ENCODE data around the gene LIPE.
"Not testable (repeated sequence)": the region's sequence is repeated elsewhere in the genome, so short reads cannot be mapped to it uniquely, and the experiment has no call there.

LIPE gene, protein sequence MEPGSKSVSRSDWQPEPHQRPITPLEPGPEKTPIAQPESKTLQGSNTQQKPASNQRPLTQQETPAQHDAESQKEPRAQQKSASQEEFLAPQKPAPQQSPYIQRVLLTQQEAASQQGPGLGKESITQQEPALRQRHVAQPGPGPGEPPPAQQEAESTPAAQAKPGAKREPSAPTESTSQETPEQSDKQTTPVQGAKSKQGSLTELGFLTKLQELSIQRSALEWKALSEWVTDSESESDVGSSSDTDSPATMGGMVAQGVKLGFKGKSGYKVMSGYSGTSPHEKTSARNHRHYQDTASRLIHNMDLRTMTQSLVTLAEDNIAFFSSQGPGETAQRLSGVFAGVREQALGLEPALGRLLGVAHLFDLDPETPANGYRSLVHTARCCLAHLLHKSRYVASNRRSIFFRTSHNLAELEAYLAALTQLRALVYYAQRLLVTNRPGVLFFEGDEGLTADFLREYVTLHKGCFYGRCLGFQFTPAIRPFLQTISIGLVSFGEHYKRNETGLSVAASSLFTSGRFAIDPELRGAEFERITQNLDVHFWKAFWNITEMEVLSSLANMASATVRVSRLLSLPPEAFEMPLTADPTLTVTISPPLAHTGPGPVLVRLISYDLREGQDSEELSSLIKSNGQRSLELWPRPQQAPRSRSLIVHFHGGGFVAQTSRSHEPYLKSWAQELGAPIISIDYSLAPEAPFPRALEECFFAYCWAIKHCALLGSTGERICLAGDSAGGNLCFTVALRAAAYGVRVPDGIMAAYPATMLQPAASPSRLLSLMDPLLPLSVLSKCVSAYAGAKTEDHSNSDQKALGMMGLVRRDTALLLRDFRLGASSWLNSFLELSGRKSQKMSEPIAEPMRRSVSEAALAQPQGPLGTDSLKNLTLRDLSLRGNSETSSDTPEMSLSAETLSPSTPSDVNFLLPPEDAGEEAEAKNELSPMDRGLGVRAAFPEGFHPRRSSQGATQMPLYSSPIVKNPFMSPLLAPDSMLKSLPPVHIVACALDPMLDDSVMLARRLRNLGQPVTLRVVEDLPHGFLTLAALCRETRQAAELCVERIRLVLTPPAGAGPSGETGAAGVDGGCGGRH

DNA sequence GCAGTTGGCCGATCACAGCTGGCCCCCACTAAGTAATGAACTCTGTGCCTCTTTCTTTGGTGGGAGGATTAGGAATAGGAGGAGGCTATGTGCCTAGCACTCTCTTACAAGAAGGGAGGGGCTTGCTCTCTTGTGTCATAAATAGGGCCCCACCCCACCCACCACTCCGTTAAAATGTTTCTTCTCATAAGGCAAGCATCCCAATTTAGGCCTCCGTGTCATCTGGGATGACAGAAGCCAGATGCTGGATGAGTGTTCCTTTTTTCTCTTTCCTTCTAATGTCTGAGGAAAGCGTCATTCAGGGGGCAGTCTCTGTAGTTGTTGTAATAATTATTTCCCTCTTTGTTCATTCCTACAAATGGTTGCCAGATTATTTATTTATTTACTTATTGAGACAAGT lies at the start of gene LIPE:
TSS of gene LIPE (minus strand) at position 76 of the 400 bp plus-strand sequence. CDS start 239 bp downstream, outside the sequence.
- DNase-seq (ENCODE audit: low read depth): no peak

DNA sequence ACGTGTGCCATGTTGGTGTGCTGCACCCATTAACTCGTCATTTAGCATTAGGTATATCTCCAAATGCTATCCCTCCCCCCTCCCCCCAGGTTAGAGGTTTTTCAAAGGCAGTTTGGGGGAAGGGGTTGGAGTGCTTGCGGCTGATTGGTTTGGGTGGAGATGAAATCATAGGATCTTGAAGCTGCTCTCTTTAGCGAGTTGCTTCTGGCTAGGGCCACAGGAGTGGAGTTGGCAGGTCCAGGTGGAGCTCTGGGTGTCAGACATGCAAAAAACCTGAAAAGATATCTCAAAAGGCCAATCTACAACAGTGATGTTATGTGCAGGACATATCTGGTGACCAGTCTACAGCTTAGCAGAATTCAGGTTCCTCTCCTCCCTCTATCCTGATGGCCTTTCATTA lies 48.2 kb upstream of the LIPE start:
- no peak for DNase-seq (ENCODE audit: low read depth)

DNA sequence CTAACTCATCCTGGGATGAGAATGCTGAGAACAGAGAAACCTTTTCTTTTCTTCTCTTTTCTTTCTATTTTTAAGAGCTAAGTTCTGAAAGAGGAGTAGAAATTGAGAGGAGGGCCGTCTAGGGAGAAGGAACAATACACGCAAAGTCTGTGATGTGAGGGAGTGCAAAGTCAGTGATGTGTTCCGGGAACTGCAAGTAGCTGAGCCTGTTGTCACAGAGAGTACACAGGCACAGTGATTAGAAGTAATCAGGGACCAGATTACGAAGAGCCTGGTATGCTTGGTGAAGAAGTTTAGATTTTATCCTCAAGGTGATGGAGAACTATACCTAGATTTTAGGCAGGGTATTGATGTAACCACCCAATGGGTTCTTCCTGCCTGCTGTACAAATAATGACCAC lies 47.6 kb upstream of the LIPE start:
- DNase-seq (ENCODE audit: low read depth): no peak

DNA sequence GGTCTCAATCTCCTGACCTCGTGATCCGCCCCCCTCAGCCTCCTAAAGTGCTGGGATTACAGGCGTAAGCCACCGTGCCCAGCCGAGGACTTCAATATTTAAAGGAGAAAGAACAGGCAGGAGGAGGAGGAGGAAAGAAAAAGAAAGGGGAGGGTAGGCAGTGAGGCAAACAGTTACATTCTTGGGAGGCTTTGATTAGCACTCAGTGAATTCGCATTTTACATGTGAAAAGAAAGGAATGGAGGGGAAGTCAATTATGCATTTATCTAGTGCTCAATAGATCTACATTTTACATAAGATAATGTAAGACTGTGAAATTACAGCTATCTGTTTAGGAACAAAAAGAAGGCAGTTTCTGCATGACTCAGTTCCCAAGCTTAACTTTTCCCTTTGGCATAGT lies 46.5 kb upstream of the LIPE start:
- DNase-seq (ENCODE audit: low read depth): no peak

DNA sequence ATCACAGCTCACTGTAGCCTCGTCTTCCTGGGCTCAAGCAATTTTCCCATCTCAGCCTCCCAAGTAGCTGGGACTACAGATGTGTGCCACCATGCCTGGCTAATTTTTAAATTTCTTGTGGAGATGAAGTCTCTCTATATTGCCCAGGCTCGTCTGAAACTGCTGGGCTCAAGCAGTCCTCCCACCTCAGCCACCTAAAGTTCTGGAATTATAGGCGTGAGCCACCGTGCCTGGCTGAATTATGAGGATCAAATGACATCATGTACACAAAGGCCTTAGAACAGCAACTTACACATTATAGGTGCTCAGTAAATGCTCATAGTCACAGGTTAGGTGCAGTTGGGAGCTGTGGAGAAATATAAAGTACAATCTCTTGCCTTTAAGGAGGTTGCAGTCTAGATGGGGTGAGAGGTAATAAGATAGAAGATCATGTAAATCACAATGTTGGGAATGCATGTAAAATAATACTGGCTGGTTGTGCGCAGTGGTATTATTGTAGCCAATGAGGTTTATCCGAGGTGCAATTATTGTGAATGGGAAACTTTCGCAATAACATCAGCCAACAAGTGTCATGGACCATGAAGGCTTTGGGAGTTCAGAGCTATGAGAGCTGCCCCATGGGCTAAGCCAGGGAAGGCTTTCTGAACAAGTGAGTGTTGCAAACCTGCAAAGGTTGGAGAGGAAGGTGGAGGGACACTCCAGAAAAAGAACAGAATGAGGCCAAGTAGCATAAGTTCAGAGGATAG lies 45.4 kb upstream of the LIPE start:
- no peak for DNase-seq (ENCODE audit: low read depth)

DNA sequence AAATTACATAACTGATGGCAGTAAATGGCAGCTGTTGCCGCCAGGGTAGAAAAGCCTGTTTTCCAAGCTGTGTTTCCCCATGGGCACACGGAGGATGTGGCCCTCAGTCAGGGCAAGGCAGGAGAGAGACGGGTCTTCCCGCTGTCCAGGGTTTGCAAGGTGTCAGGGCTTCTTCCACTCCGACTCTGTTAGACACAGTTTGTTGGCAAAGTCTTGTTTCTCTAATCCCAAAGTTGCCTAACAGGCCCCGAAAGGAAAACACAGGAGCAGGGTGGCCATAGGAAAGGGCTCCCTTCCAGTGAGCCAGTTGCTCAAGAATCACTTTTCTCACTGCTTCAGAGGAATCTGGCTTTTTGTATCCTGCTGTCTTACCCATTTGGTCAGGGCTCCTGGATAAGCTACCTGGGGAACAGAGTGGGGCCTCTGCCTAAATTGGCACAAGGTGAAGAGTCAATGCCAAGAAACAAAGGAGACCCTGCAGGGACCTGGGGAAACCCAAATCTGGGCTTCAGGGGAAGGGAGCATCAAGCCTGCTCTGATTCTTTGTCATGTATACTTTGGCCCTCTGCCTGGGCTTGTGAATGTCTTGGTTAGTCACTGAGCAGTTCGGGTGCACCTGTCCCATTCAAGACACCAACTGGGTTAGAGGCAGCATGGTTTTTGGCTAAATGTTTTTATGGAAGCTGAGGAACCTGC lies 44.5 kb upstream of the LIPE start:
- no peak for DNase-seq (ENCODE audit: low read depth)

DNA sequence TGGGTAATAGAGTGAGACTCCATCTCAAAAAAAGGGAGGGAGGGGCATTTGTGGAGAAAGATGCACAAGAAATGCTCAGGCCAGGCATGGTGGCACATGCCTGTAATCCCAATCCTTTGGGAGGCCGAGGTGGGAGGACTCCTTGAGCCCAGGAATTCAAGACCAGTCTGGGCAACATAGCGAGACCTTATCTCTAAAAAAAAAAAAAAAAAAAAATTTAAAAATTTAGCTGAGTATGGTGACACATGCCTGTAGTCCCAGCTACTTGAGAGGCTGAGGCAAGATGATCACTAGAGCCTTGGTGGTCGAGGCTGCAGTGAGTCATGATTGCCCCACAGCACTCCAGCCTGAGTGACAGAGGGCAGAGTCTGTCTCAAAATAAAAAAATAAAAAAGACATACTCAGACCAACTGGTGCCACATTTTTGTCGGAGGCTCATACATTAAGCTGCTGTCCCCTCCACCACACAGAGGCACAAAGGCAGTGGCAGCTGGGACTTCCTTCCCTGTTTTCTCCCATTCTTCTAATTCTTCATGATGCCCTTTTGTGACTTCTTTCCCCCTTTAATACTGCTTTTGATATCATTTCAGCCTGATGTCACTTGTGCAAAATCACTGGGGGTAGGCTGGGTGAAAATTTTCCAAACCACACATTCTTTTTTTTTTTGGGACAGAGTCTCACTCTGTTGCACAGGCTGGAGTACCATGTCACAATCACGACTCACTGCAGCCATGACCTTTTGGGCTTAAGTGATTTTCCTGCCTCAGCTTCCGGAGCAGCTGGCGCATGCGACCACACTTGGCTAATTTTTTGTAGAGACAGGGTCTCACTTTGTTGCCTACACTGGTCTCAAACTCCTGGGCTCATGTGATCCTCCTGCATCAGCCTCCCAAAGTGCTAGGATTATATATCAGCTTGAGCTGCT lies 42.4 kb upstream of the LIPE start:
- DNase-seq (ENCODE audit: low read depth): no peak

DNA sequence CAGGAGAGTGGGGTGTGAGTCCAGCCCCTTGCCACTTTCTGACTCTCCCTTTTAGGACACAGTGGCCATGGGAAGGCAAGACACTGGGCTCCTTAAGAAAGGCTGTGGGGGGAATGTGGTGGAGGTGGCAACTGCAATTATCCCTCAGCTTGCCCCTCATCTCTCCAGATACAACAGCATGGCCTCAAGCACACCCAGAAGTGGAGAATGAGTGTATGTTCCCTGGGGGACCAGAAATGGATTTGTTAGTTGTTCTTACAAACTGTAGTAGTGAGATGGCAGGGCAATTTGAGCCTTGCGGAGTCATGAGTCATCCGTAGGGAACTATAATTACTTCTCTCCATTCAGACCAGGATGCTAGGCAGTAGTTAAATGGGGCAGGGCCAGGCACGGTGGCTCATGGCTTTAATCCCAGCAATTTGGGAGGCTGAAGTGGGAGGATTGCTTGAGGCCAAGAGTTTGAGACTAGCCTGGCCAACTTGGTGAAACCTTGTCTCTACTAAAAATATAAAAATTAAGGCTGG lies 41.1 kb upstream of the LIPE start:
- peak; percentile 65 for DNase-seq (ENCODE audit: low read depth)

DNA sequence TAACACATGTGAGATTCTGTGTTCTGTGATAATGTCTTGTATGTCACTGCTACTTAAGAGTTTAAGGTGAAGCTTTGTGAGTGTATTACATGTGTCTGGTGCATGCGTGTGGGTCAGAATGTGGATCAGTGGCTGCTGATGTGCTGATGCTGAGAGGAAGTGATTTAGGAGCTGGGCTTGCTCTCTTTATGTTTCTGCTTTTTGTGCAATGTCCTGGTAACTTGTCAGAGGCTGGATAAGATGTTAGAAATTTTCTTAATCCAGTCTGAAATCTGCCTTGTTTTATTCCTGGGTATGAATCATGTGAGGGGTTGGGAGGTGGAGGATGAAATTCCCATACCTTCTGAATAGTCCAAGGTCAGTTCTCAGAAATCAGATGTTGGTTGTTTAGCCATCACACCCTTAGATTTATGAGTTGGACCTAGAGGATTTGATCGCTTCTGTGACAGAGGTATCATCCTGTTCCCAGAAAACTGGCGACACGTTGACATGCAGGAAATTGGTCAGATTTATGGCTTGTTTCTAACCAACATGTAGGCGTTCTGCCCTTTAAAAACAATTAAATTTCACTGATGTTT lies 40.1 kb upstream of the LIPE start:
- peak; percentile 17 for DNase-seq (ENCODE audit: low read depth)

DNA sequence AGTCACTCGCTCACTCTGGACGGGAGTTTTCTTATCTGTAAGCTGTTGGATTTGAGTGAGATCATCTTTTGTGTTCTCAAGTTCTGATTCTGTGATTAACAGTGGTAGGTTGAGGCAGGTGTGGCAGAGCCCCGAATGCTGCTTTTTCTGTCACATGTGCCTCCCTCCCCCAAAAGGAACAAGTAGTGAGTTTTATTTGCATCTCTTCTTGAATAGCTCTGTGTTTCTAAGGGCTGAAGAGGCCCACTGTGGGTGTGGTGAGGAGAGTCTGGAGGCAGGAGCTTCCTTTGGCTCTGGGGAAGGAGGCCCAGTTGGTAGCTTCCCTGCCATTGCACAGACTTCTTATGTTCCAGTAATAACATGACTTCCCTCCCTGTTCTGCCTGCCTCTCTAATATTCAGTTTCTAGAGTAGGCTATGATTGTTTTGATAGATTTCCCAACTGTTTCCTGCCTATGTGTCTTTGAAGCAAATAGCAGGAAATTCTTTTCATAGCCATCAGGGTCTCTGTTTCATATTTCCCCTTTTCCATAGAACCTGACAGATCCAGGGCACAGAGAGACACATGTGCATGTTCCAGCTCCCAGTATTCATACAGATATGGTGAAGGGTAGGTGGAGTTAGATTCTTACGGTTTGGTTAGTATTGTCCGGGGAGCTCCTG lies 39.5 kb upstream of the LIPE start:
- no peak for DNase-seq (ENCODE audit: low read depth)

DNA sequence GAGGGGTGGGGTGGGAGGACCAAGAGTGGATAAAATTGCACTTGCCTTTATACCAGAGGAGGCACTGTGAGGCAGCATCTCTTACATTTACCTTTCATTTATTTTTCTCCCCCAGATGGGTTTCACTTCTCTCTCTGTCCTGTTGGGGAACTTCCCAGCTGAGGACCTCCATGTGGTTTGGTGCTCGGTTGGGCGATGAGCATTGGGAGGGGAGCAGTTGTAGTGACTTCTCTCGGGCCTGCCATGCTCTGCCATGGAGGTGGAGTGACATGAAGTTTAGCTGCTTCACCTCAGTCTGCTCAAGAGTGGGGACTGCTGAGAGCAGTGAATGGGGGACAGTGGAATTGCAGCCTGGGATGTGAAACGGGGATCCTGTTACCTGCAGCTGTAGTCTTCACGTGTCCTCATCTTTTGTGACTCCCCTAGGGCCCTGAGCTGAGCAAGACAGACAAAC lies 38.7 kb upstream of the LIPE start:
- no peak for DNase-seq (ENCODE audit: low read depth)

DNA sequence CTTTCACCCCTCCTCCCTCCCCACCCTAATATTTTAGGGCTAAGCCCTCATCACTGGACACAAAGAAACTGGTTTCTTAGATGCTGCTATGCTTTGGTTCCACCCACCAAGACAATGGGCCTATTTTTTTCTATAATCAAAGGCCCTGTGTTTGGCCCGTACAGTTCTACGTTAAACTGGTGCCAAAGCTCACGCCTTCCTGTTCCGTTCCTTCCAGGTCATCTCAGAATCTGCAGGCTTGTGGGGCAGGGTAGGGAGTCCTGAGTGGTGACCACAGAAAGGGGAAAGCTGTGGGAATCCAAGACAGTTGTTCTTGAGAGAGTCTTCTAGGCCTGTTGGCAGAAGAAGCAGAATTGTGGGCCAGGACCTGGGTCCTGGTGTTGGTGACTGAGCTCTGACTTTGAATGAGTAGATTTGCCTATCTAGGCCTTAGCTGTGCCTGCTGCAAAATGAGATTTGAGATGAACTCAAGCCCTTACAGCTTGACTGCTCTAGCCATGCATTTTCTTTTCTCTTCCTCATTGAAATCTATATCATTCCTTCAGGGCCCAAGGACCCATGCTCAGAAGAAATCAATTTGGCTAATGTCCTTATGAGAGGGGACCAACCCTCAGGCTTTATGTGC lies 34.6 kb upstream of the LIPE start:
- DNase-seq (ENCODE audit: low read depth): no peak

DNA sequence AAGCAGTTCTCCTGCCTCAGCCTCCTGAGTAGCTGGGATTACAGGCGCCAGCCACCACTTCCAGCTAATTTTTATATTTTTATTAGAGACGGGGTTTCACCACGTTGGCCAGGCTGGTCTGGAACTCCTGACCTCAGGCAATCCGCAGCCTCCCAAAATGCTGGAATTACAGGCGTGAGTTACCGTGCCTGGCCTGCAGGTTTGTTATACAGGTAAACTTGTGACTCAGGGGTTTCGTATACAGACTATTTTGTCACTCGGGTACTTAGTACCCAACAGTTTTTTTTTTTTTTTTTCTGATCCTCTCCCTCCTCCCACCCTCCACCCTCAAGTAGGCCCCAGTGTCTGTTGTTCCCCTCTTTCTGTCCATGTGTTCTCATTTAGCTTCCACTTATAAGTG lies 34.0 kb upstream of the LIPE start:
- DNase-seq (ENCODE audit: low read depth): not testable (repeated sequence)

DNA sequence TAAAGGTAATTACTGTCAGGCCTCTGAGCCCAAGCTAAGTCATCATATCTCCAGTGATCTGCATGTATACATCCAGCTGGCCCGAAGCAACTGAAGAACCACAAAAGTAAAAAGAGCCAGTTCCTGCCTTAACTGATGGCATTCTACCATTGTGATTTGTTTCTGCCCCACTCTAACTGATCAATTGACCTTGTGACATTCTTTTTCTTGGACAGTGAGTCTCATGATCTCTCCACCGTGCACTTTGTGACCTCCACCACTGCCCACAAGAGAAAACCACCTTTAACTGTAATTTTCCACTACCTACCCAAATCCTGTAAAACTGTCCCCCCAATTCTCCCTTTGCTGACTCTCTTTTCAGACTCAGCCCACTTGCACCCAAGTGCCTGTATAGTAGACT lies 32.7 kb upstream of the LIPE start:
- DNase-seq (ENCODE audit: low read depth): no peak

DNA sequence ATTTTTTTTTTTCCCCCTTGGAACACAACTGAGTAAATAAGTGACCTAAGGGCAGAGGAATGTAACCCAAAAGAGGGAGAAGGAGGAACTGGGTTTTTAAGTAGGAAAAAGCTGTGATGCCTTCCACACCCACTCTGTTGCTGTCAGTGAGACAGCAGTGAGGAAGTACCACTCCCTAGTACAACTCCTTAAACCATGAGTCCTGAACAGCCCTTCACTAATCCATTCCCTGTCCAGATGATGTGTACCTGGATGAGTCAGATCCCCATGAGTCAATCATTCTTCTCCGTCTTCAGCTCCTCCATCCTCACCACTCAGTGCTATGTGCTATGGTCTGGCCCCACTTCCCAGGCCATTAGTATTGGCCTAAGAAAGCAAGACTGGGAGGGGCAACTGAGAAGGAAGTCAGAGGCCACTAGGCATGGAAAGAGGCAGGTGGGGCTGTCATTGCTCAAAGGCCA lies 28.5 kb upstream of the LIPE start:
- DNase-seq (ENCODE audit: low read depth): no peak

DNA sequence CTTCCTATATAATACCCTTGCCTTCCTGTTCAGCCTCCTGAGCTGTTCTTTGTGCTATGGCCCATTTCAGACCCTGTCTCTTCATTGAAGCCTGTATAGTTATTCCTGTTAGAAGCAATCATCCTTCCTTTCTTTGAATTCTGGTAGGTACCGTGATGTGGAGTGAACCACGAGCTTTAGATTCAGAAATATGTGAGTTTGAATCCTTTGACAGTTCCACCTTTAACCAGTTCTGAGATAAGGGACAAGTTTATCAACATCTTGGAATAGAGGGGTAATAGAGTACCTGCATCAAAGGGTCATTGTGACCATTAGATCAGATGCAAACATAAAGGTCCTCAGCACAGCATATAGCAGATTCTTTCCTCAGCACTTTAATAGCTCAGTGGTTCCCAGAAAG lies 27.9 kb upstream of the LIPE start:
- DNase-seq (ENCODE audit: low read depth): no peak

DNA sequence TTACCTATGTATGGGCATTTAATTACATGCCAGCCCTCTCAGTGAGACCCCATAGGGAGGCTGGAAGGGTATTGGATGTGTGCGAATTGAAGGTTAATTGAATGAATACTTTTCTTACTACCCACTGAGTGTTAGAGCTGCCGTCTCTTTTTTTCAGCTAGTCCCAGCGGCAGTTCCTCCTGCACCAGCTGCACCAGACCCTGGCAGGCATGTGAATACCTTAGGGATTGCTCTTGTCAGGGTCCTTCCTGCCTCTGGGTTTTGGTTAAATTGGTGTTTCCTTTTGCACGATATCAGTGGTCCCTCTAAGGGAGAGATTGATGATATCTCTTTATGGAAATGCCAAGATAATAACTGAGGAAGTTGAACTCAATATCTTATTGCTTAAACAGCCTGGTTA lies 25.4 kb upstream of the LIPE start:
- no peak for DNase-seq (ENCODE audit: low read depth)

DNA sequence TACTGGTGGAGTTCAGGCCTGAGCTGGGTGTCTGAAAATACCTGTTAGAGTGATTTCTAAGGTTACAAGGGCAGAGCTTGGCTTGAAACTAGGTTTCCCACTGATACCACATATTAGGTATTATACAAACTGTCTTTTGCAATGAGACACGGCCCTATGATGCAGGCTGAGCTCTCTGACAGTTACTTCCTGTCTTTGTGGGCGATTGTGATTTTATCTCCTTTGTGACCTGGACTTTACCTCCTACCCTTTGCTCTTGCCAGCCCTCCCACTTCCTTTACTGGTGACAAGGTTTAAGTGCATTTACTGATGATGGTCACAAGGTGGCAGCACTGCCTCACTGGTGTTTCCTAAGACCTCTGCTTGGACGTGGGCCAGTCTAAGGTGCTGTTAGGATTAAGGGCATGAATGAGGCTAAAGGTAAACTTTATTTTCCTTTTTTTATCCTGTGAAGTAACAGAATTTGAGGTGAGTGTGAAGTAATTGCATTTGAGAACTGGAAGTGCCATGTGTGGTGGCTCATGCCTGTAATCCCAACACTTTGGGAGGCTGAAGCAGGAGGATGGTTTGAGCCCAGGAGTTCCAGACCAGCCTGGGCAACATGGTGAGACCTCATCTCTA lies 23.2 kb upstream of the LIPE start:
- peak; percentile 50 for DNase-seq (ENCODE audit: low read depth)

All from GM04504 (cell line).